ENCODE measurements around the gene DRD5.

DRD5 gene

DNA sequence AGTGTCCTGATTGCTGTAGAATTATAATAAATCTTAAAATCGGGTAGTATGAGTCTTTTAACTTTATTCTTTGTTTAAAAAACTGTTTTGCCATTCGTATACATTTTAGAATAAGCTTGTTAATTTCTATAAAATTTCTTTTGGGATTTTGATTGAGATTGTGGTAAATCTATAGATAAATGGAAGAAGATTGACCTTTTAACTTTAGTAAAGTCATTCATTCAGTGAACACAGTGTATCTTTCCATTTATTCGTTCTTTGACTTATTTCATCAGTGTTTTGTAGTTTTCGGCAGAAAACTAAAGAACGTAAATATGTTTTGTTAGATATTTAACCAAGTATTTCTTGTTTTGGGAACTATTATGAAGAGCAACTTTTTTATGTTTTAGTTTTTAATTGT lies 38.9 kb downstream of the DRD5 start:
- no peak for DNase-seq

DNA sequence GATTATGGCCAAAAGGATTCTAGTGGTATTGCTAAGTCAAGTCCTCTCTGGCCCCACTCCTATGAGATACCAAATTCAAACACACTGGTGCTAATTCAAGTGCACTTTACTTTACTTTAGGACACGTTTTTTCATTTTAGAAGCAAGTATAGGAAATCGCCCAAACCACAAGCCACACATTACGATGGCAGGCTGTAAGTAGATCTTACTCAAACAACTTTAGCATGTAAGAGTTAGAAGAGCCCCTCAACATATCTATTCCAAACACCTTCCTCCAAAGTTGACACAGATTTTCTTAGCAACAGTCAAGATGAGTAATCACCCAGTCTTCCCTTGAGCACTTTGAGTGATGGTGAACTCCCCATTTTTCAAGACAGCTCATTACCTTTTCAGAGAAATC lies 43.6 kb downstream of the DRD5 start:
- DNase-seq, result peak; percentile 10

DNA sequence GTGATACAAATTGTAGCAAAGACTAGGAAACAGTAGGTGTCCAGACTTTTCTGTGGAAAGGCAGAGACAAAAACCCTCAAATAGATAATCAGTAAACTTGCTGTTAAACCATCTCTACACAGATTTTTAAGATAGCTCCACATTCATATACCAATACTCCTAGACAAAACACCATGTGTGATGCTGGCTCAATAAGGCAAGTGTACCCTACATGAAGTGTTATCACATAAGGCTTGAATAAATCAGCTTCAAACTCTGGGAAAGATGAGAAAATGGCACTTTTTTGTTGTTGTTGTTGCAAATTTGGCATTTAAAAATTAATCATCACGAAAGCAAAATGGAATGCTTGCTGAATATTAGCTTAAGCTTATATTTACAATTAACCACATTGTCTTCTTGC lies 45.1 kb downstream of the DRD5 start:
- DNase-seq, result no peak

DNA sequence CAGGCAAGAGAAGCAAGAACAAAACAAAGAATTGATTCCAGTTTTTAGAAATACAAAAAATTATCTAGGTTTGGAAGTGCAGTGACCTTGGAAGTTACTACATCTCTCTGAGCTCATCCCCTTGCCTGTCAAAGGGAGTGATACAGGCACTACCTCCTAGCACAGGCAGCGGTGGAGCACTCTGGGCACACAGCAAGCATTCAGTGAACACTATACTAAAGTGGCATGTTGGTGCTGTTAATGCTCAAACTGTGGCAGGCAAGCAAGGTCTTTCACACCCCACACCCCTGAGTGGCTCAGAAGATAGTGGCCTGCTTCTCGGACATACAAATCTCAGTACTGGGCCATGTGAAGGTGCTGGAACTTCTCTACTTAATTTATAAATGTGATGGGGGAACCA lies 51.2 kb downstream of the DRD5 start:
- no peak for DNase-seq

DNA sequence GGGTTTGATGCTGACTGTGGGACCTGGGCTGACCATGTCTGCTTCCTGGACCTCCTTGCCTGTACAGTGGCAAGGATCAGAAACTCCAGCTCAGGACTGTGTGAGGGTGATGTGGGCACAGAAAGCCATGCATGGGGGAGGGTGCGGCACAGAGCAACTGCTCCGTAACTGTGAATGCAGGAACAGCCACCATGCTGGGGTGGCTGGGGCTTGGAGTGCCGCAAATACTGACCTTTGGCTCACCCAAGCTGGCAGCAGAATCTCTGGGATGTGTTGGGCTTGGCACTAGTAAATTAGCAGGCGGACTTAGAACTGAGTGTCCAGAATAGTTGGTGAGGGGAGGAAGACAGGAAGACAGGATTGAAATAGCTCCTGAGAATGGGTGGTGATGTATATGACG lies 52.0 kb downstream of the DRD5 start:
- DNase-seq, result no peak

Measured in hematopoietic multipotent progenitor cell treated with erythropoietin and hydrocortisone succinate and interleukin-3 and kit ligand, for 6 days (in vitro differentiated cells).